Measurements from ENCODE around the gene CDK16. TPM values are rescaled to one million over a fixed set of nuclear protein-coding genes. Genes with fewer than 3 reads are reported as not detected.

Gene CDK16
- polyA plus RNA-seq, 6 donors from 2014 or later, result 3.9 to 19.9 (median 7.2) TPM

GRCh38 chrX:47190445-47191269 lies 27.8 kb upstream of the CDK16 start:
- Mint-ChIP-seq H3K27me3 (no peaks in the 10 kb centered on the region), H3K4me1 (peaks cover 36 to 55% (median 36%) of the 10 kb centered on the region in 3 donors), H3K9me3 (no peaks in the 10 kb centered on the region), H3K4me3 (peak overlapping the region; percentile 94 to 98 (median 95)), H3K27ac (peak overlapping the region; percentile 90 to 98 (median 94)), H3K36me3 (no peaks in the 10 kb centered on the region)
- ATAC-seq (ENCODE audit: low read depth in 2 of 2) (peak; percentile 74 to 78), DNase-seq (peak; percentile 84)

- no peak for ATAC-seq (ENCODE audit: low read depth in 2 of 2)
- H3K4me1 Mint-ChIP-seq, result peaks cover 43 to 62% (median 43%) of the 10 kb centered on the region in 3 donors
Measured at GRCh38 chrX:47191331-47191730, 27.1 kb upstream of the CDK16 start.

GRCh38 chrX:47191806-47192401 lies 26.6 kb upstream of the CDK16 start:
- Mint-ChIP-seq H3K4me3 (peak overlapping the region; percentile 94 to 98 (median 95)), H3K9me3 (no peaks in the 10 kb centered on the region), H3K36me3 (no peaks in the 10 kb centered on the region), H3K27ac (peak overlapping the region in 3 of 6 donors; percentile 93 to 95 (median 94)), H3K4me1 (peaks cover 48 to 68% (median 49%) of the 10 kb centered on the region in 3 donors), H3K27me3 (no peaks in the 10 kb centered on the region)
- DNase-seq (no peak), ATAC-seq (ENCODE audit: low read depth in 2 of 2) (no peak)

More at GRCh38 chrX:47191331-47191730, 27.1 kb upstream of the CDK16 start:
- peak overlapping the region; percentile 94 to 98 (median 95) for H3K4me3 Mint-ChIP-seq
- peak overlapping the region in 5 of 6 donors; percentile 90 to 98 (median 94) for H3K27ac Mint-ChIP-seq
- DNase-seq, result peak; percentile 35
- H3K9me3 Mint-ChIP-seq, result no peaks in the 10 kb centered on the region
- H3K36me3 Mint-ChIP-seq, result no peaks in the 10 kb centered on the region
- no peaks in the 10 kb centered on the region for H3K27me3 Mint-ChIP-seq

DNA sequence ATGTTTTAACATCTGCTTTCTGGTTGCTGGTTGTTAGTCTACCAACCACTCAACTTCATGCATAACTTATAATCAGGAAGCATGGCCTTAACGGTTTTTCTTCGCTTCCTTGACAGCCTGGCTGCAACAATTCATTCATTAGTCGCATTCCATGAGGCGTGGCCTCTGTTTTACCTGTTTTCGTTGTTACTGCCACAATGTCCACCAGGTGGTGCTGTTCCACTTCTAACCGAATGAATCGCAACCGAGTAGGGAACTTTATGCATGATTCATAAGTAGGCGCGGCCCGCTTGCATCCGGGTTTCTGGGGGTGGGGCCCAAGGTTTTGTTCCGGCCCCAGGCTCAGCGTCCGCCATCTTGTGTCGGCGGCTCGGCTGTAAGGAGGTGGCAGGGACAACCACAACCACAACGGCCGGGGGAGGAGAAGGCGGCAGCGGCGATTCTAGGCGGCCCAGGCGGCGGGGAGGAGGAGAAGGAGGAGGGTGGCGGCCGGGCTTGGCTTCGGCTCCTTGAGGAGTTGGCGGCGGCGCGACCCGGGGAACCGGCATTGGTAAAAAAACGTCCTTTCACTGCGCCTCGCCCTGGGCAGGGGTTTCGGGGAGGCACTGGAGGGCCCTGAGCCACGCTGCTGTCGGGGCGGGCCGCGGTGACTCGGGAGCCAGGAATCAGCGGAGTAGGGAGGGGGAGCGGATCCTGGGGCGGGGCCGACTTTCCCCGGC lies 24.8 kb upstream of the CDK16 start, which contains the start of gene UBA1:
Gene UBA1 (plus strand): TSS at position 355 of the 719 bp plus-strand sequence. CDS start 4,974 bp downstream, outside the sequence.
- H3K36me3 Mint-ChIP-seq, result peaks cover 0 to 4% of the 10 kb centered on the region in 2 donors
- H3K9me3 Mint-ChIP-seq, result no peaks in the 10 kb centered on the region
- H3K27me3 Mint-ChIP-seq, result no peaks in the 10 kb centered on the region
- peak within 1 kb of the TSS; percentile 99 to 100 (median 100) for H3K27ac Mint-ChIP-seq
- DNase-seq (peak; percentile 97), ATAC-seq (ENCODE audit: low read depth in 2 of 2) (peak; percentile 78 to 82)
- H3K4me3 Mint-ChIP-seq, result peak within 1 kb of the TSS; percentile 90 to 100 (median 98)
- H3K4me1 Mint-ChIP-seq, result peaks cover 53 to 79% (median 55%) of the 10 kb centered on the region in 3 donors

- ATAC-seq (ENCODE audit: low read depth in 2 of 2), result no peak
Measured at GRCh38 chrX:47194194-47194787, 24.2 kb upstream of the CDK16 start.

DNA sequence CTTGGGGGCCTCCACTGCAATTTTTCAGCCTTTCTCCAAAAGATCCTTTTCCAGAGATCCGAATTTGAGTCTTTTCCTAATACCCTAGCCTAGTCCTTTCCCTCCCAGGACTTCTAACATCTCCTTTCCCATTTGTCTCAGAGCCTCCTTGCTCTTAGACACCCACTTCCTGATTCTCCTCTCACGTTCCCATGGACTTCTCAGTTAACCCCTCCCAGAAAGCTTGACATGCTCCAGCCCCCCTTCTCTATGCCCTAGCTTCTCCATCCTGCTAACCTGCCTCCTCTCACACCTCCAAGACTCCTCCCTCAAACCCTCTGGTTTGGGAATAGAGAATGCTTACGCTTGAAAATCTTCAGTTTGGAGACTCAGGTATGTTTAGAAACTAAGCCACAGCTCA lies 22.4 kb upstream of the CDK16 start:
- Mint-ChIP-seq H3K27ac (peak overlapping the region in 5 of 6 donors; percentile 23 to 99 (median 92)), H3K36me3 (peaks cover 0 to 25% of the 10 kb centered on the region in 2 donors), H3K4me1 (peaks cover 42 to 64% (median 54%) of the 10 kb centered on the region in 3 donors), H3K4me3 (peak overlapping the region; percentile 90 to 100 (median 98)), H3K27me3 (no peaks in the 10 kb centered on the region), H3K9me3 (no peaks in the 10 kb centered on the region)
- DNase-seq (no peak), ATAC-seq (ENCODE audit: low read depth in 2 of 2) (no peak)

More at GRCh38 chrX:47194194-47194787, 24.2 kb upstream of the CDK16 start:
- Mint-ChIP-seq H3K9me3 (no peaks in the 10 kb centered on the region), H3K27ac (peak overlapping the region; percentile 99 to 100 (median 100)), H3K4me3 (peak overlapping the region; percentile 90 to 100 (median 98)), H3K36me3 (peaks cover 0 to 10% of the 10 kb centered on the region in 2 donors), H3K27me3 (no peaks in the 10 kb centered on the region), H3K4me1 (peaks cover 50 to 75% (median 59%) of the 10 kb centered on the region in 3 donors)
- no peak for DNase-seq

DNA sequence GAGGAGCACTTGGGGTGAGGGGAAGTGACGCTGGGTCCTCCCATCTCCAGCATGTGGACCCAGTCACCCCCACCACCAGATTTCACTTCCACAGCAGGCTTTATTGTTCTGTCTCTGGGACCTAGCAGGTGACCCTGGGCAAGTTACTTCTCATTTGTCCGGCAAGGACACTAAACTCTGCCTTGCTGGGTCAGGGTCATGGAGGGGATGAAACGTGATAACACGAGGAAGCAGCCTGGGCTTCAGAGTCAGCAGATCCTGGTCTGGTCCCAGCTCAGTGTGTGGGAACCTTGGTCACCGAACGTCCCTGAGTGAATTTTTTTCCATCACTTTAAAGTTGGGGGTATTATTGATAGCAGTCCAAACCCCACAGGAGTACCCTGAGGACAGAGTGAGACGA lies 21.0 kb upstream of the CDK16 start:
- Mint-ChIP-seq H3K4me3 (peak overlapping the region in 1 of 8 donors; percentile 29), H3K36me3 (peaks cover 7 to 39% of the 10 kb centered on the region in 2 donors), H3K4me1 (peaks cover 41 to 60% (median 59%) of the 10 kb centered on the region in 3 donors), H3K27me3 (no peaks in the 10 kb centered on the region), H3K9me3 (no peaks in the 10 kb centered on the region), H3K27ac (peak overlapping the region in 3 of 6 donors; percentile 77 to 99 (median 89))
- ATAC-seq (ENCODE audit: low read depth in 2 of 2), result no peak
- DNase-seq, result no peak

GRCh38 chrX:47198026-47198686 lies 20.3 kb upstream of the CDK16 start:
- no peaks in the 10 kb centered on the region for H3K9me3 Mint-ChIP-seq
- H3K27me3 Mint-ChIP-seq, result no peaks in the 10 kb centered on the region
- H3K27ac Mint-ChIP-seq, result peak overlapping the region in 2 of 6 donors; percentile 74 to 99
- H3K4me1 Mint-ChIP-seq, result peaks cover 37 to 55% (median 52%) of the 10 kb centered on the region in 3 donors
- DNase-seq (no peak), ATAC-seq (ENCODE audit: low read depth in 2 of 2) (no peak)
- peaks cover 7 to 45% of the 10 kb centered on the region in 2 donors for H3K36me3 Mint-ChIP-seq
- peak overlapping the region in 1 of 8 donors; percentile 27 for H3K4me3 Mint-ChIP-seq

- no peaks in the 10 kb centered on the region for H3K27me3 Mint-ChIP-seq
- H3K36me3 Mint-ChIP-seq, result peaks cover 7 to 51% of the 10 kb centered on the region in 2 donors
- H3K9me3 Mint-ChIP-seq, result no peaks in the 10 kb centered on the region
- ATAC-seq (ENCODE audit: low read depth in 2 of 2), result no peak
- DNase-seq, result no peak
- peak overlapping the region in 1 of 8 donors; percentile 36 for H3K4me3 Mint-ChIP-seq
- peaks cover 36 to 49% (median 47%) of the 10 kb centered on the region in 3 donors for H3K4me1 Mint-ChIP-seq
- H3K27ac Mint-ChIP-seq, result peak overlapping the region in 3 of 6 donors; percentile 51 to 67 (median 60)
Measured at GRCh38 chrX:47198687-47199080, 19.8 kb upstream of the CDK16 start.

GRCh38 chrX:47199286-47199685 lies 19.2 kb upstream of the CDK16 start:
- no peak overlapping the region for H3K4me3 Mint-ChIP-seq
- H3K9me3 Mint-ChIP-seq, result no peaks in the 10 kb centered on the region
- no peaks in the 10 kb centered on the region for H3K27me3 Mint-ChIP-seq
- peak overlapping the region in 1 of 6 donors; percentile 67 for H3K27ac Mint-ChIP-seq
- H3K4me1 Mint-ChIP-seq, result peaks cover 34 to 45% (median 45%) of the 10 kb centered on the region in 3 donors
- H3K36me3 Mint-ChIP-seq, result peaks cover 7 to 57% of the 10 kb centered on the region in 2 donors
- ATAC-seq (ENCODE audit: low read depth in 2 of 2), result no peak
- DNase-seq, result no peak

DNA sequence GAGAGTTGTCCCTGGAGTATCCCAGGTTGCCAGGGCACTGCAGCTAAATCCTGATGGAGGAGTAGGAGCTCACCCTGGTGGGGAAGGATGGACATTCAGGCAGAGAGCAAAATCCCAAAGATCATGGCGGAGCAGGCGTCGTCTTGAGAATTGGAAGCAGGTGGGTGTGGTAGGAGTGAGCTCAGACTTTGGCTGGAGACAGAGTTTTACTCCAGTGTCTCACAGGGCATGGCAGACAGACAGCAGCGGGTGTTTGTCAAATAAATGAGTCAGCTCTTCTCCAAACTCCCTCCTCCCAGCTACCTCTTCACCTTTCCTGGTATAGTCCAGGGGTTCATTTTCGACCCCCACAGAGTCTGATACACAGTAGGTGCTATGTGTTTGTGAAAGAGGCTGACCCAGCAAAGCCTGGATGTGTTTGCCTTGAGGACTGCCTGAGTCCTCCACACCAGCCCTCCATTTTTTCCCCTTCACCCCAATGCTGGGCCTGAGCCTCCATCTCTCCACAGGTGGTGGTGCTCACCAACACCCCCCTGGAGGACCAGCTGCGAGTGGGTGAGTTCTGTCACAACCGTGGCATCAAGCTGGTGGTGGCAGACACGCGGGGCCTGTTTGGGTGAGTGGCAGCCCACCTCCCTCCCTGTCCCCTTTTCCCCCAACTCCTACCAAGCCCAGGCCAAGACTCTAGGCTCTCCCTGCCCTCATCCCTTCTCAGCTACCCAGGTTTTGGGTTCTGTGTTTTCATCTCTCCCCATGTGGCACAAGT lies 17.9 kb upstream of the CDK16 start:
- Mint-ChIP-seq H3K27ac (peak overlapping the region in 3 of 6 donors; percentile 20 to 73 (median 41)), H3K4me1 (peaks cover 27 to 38% (median 32%) of the 10 kb centered on the region in 3 donors), H3K27me3 (no peaks in the 10 kb centered on the region), H3K9me3 (no peaks in the 10 kb centered on the region), H3K4me3 (peak overlapping the region in 2 of 8 donors; percentile 4 to 18), H3K36me3 (peaks cover 15 to 67% of the 10 kb centered on the region in 2 donors)
- ATAC-seq (ENCODE audit: low read depth in 2 of 2) (no peak), DNase-seq (no peak)

All from naive B cell (primary cell).